Nephron progenitor cell (in vitro differentiated cells): ENCODE results near the gene FBXL5.

Experiments used
- DNase-seq: peaks from one replicate; pipeline ENCODE4 v3.0.0; 2021
- H3K27ac Mint-ChIP-seq: 2 replicates; pipeline ENCODE4 v1.8.0; 2021; ENCODE audit warnings: mild to moderate bottlenecking, moderate library complexity, mixed read lengths
- H3K27me3 Mint-ChIP-seq: 2 replicates; pipeline ENCODE4 v1.8.0; 2021; ENCODE audit warnings: mild to moderate bottlenecking, low read depth, mixed read lengths; ENCODE audit not compliant: poor library complexity
- H3K36me3 Mint-ChIP-seq: 2 replicates; pipeline ENCODE4 v1.8.0; 2021; ENCODE audit warnings: low read depth, mixed read lengths
- H3K4me1 Mint-ChIP-seq: 2 replicates; pipeline ENCODE4 v1.8.0; 2021; ENCODE audit warnings: mixed read lengths
- H3K4me3 Mint-ChIP-seq: 2 replicates; pipeline ENCODE4 v1.8.0; 2021; ENCODE audit warnings: mild to moderate bottlenecking, moderate library complexity, mixed read lengths
- H3K9me3 Mint-ChIP-seq: 2 replicates; pipeline ENCODE4 v1.8.0; 2021; ENCODE audit warnings: mild to moderate bottlenecking, moderate library complexity, mixed read lengths
- TF ChIP-seq, protein P1 (sequence below): fragments of 200-600 bp; sonication (generic); IDR thresholded peaks from 2 replicates; pipeline ENCODE4 v1.5.0; 2021; ENCODE audit warnings: antibody characterized with exemption

Gene FBXL5

DNA sequence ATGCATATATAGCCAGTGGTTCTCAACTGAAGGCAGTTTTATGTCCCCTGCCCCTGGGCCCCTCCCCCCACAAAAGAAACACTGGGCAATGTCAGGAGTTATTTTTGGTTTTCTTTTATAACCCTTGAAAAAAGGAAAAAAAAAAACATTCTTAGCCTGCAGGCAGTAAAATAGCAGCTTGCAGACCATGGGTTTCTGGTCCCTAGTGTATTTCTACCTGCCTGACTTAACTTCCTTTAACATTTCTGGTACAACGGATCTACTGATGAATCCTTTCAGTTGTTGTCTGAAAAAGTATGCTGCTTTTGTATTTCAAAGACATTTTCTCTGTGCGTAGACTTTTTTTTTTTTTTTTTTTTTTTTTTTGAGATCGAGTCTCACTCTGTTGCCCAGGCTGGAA lies 15.4 kb upstream of the FBXL5 start:
- no peaks in the 10 kb centered on the region for H3K4me1 Mint-ChIP-seq
- H3K27ac Mint-ChIP-seq, result no peak overlapping the region
- peaks cover 60% of the 10 kb centered on the region for H3K36me3 Mint-ChIP-seq
- H3K27me3 Mint-ChIP-seq, result no peaks in the 10 kb centered on the region
- DNase-seq, result no peak
- H3K9me3 Mint-ChIP-seq, result no peaks in the 10 kb centered on the region
- TF ChIP-seq, protein P1, sequence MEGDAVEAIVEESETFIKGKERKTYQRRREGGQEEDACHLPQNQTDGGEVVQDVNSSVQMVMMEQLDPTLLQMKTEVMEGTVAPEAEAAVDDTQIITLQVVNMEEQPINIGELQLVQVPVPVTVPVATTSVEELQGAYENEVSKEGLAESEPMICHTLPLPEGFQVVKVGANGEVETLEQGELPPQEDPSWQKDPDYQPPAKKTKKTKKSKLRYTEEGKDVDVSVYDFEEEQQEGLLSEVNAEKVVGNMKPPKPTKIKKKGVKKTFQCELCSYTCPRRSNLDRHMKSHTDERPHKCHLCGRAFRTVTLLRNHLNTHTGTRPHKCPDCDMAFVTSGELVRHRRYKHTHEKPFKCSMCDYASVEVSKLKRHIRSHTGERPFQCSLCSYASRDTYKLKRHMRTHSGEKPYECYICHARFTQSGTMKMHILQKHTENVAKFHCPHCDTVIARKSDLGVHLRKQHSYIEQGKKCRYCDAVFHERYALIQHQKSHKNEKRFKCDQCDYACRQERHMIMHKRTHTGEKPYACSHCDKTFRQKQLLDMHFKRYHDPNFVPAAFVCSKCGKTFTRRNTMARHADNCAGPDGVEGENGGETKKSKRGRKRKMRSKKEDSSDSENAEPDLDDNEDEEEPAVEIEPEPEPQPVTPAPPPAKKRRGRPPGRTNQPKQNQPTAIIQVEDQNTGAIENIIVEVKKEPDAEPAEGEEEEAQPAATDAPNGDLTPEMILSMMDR, result no peak
- no peak overlapping the region for H3K4me3 Mint-ChIP-seq

DNA sequence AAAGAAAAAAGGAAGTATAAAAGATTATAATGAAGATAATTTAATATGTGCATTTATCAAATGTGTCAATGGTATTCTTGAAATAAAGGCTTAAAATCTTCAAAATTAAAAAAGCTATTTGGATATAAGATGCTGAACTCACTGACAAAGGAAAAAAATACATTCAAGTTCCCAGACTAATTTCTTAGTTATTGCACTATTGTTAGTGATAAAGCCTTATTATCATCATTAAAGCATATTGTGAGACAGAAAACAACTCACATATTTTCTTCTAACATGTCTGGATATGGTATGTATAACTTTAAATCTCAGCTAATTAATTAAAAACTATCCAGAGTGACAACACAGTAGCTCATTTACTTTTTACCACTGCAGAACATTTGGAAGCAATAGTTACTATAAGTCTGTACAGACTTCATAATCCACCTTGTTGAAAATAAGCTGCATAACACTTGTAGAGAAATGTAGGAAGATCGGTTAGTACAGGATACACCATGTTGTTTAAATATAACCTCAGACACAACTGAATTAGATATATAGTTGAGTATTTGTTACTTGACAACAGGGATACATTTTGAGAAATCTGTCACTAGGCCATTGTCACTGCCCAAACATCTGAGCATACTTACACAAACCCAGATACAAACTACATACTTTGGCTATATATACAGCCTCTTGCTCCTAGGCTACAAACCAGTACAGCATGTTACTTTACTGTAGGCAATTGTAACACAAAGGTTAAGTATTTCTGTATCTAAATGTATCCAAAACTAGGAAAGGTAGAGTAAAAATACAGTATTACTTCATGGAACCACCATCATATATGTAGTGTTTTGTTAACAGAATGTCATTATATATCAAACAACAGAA lies 13.6 kb upstream of the FBXL5 start:
- no peak overlapping the region for H3K4me3 Mint-ChIP-seq
- H3K9me3 Mint-ChIP-seq, result no peaks in the 10 kb centered on the region
- no peaks in the 10 kb centered on the region for H3K4me1 Mint-ChIP-seq
- H3K36me3 Mint-ChIP-seq, result peaks cover 57% of the 10 kb centered on the region
- no peak overlapping the region for H3K27ac Mint-ChIP-seq
- H3K27me3 Mint-ChIP-seq, result no peaks in the 10 kb centered on the region
- DNase-seq, result no peak
- TF ChIP-seq, protein P1, result no peak

DNA sequence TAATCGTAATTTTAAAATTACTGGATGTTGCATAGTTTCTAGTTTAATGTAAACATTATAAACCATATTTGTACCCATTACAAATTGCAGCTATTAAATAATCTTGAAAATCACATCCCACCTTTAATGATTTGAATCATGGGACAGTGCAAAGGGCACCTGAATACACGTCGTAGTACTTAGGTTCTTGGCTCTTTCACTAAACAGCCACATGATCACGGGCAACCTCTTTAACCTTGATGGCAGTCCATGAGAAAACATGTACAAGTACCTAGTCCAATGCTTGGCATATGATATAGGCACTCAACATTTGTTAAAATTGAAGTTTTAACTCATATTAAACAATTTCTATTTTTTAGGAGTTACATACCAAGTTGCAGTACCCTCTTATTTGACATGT lies 11.8 kb upstream of the FBXL5 start:
- Mint-ChIP-seq H3K27ac (no peak overlapping the region), H3K36me3 (peaks cover 50% of the 10 kb centered on the region), H3K27me3 (no peaks in the 10 kb centered on the region), H3K9me3 (no peaks in the 10 kb centered on the region), H3K4me3 (no peak overlapping the region), H3K4me1 (no peaks in the 10 kb centered on the region)
- TF ChIP-seq, protein P1, result no peak
- DNase-seq, result no peak

DNA sequence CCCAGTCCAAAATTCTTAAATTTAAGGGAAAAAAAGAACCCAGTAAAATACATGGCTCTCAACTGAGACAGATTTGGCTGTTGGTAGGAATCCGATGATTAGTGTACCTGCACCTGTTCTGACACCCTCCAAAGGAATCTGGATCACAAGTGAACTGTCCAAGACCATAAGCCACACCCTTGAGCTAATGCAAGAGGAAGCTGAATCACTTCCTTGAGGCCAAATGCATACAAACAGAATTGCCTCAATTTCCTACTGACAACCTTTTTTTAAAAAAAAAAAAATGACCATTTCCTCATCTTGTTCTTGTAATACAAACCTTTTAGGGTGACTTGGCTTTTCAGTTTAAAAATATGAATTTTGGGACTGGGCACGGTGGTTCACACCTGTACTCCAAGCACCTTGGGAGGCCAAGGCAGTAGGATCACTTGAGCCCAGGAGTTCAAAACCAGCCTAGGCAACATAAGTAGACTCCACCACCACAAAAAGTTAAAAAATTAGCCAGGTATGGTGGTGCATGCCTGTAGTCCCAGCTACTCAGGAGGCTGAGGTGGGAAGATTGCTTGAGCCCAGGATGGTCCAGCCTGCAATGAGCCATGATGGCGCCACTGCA lies 10.7 kb upstream of the FBXL5 start:
- no peaks in the 10 kb centered on the region for H3K9me3 Mint-ChIP-seq
- peaks cover 40% of the 10 kb centered on the region for H3K36me3 Mint-ChIP-seq
- no peak for DNase-seq
- no peak overlapping the region for H3K27ac Mint-ChIP-seq
- H3K4me3 Mint-ChIP-seq, result no peak overlapping the region
- no peaks in the 10 kb centered on the region for H3K4me1 Mint-ChIP-seq
- TF ChIP-seq, protein P1, result no peak
- no peaks in the 10 kb centered on the region for H3K27me3 Mint-ChIP-seq

DNA sequence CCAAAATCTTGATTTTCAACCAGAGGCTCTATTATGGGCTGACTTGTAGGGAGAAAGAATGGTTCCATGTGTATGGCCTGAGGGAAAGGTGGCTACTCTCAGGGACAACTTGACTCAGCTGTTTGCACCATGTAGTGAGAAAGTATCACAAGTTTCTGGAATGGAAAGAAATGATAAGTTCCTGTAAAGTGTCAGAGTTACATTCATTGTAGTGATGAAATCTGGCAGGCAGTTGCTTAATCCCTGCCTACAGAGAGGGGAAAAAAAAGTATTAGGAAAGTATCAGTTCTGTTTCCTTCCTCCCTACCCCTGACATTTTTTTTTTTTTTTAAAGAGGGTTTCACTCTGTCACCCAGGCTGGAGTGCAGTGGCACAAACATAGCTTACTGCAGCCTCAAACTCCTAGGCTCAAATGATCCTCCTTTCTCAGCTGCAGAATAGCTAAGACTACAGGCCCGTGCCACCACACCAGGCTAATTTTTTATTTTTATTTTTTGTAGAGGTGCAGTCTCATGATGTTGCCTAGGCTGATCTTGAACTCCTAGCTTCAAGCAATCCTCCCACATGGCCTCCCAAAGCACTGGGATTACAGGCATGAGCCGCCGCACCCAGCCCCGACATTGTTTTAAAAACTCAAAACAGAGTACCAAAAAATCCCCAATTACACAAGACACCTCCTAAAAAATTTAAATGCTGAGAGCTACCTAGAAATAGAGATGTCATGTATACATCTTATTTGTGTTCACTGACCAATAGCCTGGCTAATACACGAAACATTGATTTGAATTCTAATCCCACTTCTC lies 4.8 kb upstream of the FBXL5 start:
- H3K36me3 Mint-ChIP-seq, result peaks cover 6% of the 10 kb centered on the region
- H3K4me1 Mint-ChIP-seq, result peaks cover 6% of the 10 kb centered on the region
- no peak for DNase-seq
- H3K27ac Mint-ChIP-seq, result no peak overlapping the region
- peaks cover 3% of the 10 kb centered on the region for H3K27me3 Mint-ChIP-seq
- TF ChIP-seq, protein P1, result no peak
- no peaks in the 10 kb centered on the region for H3K9me3 Mint-ChIP-seq
- no peak overlapping the region for H3K4me3 Mint-ChIP-seq
